ENCODE data around the gene PERM1. TPM values are rescaled to one million over a fixed set of nuclear protein-coding genes. Genes with fewer than 3 reads are reported as not detected.

The PERM1 gene
- total RNA-seq, 2 experiments from 2014 or later: not detected

GRCh38 chr1:1005774-1006304, 23.9 kb upstream of the PERM1 start:
- peaks cover 10% of the 10 kb centered on the region for H3K4me1 Mint-ChIP-seq
- DNase-seq: no peak
- H3K9me3 Mint-ChIP-seq: no peaks in the 10 kb centered on the region
- H3K27ac Mint-ChIP-seq: no peak overlapping the region
- H3K36me3 Mint-ChIP-seq: no peaks in the 10 kb centered on the region
- H3K27me3 Mint-ChIP-seq: peaks cover 63% of the 10 kb centered on the region
- H3K4me3 Mint-ChIP-seq: no peak overlapping the region

DNA sequence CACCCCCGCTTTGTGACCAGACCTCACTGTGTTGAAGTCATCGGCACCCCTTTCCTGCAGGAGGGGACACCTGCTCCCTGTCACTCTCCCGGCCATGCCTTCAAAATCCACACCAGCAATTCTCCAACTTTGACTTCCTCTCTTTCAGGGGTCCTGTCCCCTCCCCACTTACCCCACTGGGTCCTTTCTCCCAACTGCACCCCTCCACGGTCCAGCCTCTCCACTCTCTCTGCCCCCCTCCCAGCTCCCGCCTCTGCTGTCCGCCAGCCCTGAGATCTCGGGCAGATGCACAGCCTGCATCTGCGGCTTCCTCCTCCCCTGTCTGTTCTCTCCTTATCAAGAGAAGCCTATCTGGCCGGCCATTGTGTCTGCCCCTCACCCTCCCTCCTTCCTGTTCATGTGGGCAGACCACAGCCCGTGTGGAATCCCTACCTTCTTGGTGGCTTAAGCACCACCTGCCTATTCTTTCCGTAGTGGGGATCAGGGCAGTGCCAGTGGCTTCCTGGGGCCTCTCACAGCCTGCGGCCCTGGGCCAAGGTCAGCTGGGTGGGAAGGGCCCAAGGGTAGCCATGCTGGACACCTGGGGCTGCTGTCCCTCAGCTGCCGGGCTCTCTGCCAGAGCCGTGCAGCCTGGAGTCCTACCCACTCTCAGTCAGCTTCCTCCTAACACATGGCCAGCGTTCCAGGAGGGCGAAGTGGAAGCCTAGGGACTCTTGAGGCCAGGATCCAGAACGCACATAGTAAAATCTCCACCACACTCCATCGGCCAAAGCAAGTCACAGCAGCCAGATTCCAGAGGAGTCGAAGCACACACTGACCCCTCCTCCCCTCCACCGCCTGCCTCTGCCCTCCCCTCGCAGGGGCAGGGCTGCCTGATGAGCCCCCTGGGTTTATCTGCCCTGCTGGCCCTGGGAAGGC, 23.1 kb upstream of the PERM1 start:
- Mint-ChIP-seq H3K36me3 (no peaks in the 10 kb centered on the region), H3K4me1 (peaks cover 11% of the 10 kb centered on the region), H3K27ac (peak overlapping the region; percentile 50), H3K9me3 (no peaks in the 10 kb centered on the region), H3K27me3 (peaks cover 68% of the 10 kb centered on the region), H3K4me3 (no peak overlapping the region)
- DNase-seq: no peak

- Mint-ChIP-seq H3K36me3 (no peaks in the 10 kb centered on the region), H3K27me3 (peaks cover 68% of the 10 kb centered on the region), H3K4me1 (peaks cover 11% of the 10 kb centered on the region), H3K4me3 (no peak overlapping the region), H3K9me3 (no peaks in the 10 kb centered on the region), H3K27ac (no peak overlapping the region)
- no peak for DNase-seq
Measured at GRCh38 chr1:1004420-1004779, 22.5 kb upstream of the PERM1 start.

- H3K27ac Mint-ChIP-seq: no peak overlapping the region
- peaks cover 65% of the 10 kb centered on the region for H3K27me3 Mint-ChIP-seq
- H3K4me1 Mint-ChIP-seq: peaks cover 11% of the 10 kb centered on the region
- no peak for DNase-seq
- H3K9me3 Mint-ChIP-seq: no peaks in the 10 kb centered on the region
- no peaks in the 10 kb centered on the region for H3K36me3 Mint-ChIP-seq
- no peak overlapping the region for H3K4me3 Mint-ChIP-seq
Measured at GRCh38 chr1:1003618-1004419, 21.9 kb upstream of the PERM1 start.

GRCh38 chr1:1001057-1001783, 19.3 kb upstream of the PERM1 start:
- no peak for DNase-seq
- Mint-ChIP-seq H3K27me3 (peaks cover 67% of the 10 kb centered on the region), H3K4me3 (peak overlapping the region; percentile 72), H3K9me3 (no peaks in the 10 kb centered on the region), H3K36me3 (no peaks in the 10 kb centered on the region), H3K27ac (no peak overlapping the region), H3K4me1 (peaks cover 13% of the 10 kb centered on the region)

DNA sequence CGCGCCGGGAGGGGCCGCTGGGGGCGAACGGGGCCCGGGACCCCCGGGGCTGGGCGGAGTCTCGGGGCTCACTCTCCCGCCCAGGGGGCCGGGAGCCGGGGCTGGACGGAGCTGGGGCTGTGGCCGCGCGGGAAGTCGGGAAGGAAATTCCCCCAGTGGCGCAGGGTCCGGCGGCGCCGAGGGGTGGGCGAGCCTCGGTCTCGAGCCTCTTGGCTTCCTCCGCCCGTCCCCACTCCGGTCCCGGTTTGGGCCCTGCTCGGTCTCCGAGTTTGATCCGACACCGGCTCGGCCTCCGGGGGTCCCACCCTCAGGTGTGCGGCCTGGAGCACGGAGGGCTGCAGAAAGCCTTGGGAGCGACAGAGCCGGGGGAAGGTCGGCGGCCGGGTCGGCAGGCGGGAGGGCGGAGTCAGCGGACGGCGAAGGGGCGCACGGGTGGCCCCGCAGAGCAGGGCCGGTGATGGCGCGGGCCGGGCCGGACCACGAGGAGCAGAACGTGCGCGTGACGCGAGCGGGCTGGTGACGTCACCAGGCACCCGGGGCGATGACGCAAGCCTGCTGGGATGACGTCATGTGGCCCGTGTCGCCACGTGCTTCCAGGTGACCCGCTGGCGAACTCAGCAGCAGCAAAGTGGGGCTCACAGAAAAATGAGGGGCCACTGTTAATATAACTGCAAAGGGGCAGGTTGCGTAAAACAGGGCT, 18.6 kb upstream of the PERM1 start:
- Mint-ChIP-seq H3K27me3 (peaks cover 67% of the 10 kb centered on the region), H3K36me3 (no peaks in the 10 kb centered on the region), H3K4me1 (peaks cover 15% of the 10 kb centered on the region), H3K4me3 (peak overlapping the region; percentile 72), H3K27ac (no peak overlapping the region), H3K9me3 (no peaks in the 10 kb centered on the region)
- peak; percentile 71 for DNase-seq

- peak; percentile 66 for DNase-seq
- no peaks in the 10 kb centered on the region for H3K36me3 Mint-ChIP-seq
- H3K4me3 Mint-ChIP-seq: peak within 1 kb of the TSS; percentile 72
- H3K4me1 Mint-ChIP-seq: peaks cover 9% of the 10 kb centered on the region
- H3K27ac Mint-ChIP-seq: no peak within 1 kb of the TSS
- H3K27me3 Mint-ChIP-seq: peaks cover 66% of the 10 kb centered on the region
- H3K9me3 Mint-ChIP-seq: no peaks in the 10 kb centered on the region
Measured at GRCh38 chr1:999725-1000356, 17.9 kb upstream of the PERM1 start, which contains the start of gene HES4. TSS of gene HES4 (minus strand) at chr1:1000097. CDS start at chr1:999973, 124 bp downstream.

DNA sequence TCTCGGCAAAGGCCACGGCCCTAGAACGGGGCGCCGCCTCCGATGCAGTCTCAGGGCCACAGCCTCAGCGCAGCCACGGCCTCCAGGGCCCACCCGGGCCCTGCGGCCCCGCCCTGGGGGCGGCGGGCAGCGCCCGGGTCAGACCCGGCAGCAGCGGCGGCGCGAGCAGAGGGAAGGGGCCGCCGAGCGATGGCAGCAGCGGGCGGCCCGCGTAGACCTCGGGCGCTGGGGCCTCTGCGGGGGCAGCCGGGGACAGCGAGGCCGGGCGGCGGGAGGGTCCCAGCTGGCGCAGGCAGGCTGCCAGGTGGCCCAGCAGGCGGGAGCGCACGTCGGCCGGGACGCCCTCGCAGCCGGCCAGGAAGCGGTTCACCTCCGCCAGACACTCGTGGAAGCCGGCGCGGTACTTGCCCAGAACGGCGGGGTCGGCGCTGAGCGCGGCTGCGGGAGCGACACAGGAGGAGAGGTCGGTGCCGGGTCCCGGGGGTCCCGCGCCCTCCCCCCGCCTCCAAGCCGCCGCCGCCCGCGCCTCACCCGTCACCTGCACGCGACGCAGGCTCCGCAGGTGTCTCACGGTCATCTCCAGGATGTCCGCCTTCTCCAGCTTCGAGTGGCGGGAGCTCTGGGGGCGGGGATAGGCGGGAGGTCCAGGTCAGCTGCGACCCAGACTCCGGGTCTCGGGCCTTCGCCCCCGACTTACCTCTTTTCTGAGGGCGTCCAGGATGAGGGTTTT, 17.3 kb upstream of the PERM1 start:
- Mint-ChIP-seq H3K27ac (no peak overlapping the region), H3K27me3 (peaks cover 61% of the 10 kb centered on the region), H3K4me3 (no peak overlapping the region), H3K36me3 (no peaks in the 10 kb centered on the region), H3K4me1 (peaks cover 5% of the 10 kb centered on the region), H3K9me3 (no peaks in the 10 kb centered on the region)
- no peak for DNase-seq

GRCh38 chr1:998745-998994, 16.8 kb upstream of the PERM1 start:
- no peak overlapping the region for H3K4me3 Mint-ChIP-seq
- DNase-seq: no peak
- H3K27me3 Mint-ChIP-seq: peaks cover 56% of the 10 kb centered on the region
- H3K36me3 Mint-ChIP-seq: no peaks in the 10 kb centered on the region
- H3K4me1 Mint-ChIP-seq: peaks cover 5% of the 10 kb centered on the region
- no peaks in the 10 kb centered on the region for H3K9me3 Mint-ChIP-seq
- no peak overlapping the region for H3K27ac Mint-ChIP-seq

GRCh38 chr1:997993-998744, 16.3 kb upstream of the PERM1 start:
- peaks cover 52% of the 10 kb centered on the region for H3K27me3 Mint-ChIP-seq
- peaks cover 5% of the 10 kb centered on the region for H3K4me1 Mint-ChIP-seq
- H3K9me3 Mint-ChIP-seq: no peaks in the 10 kb centered on the region
- DNase-seq: no peak
- no peak overlapping the region for H3K4me3 Mint-ChIP-seq
- H3K27ac Mint-ChIP-seq: no peak overlapping the region
- no peaks in the 10 kb centered on the region for H3K36me3 Mint-ChIP-seq

DNA sequence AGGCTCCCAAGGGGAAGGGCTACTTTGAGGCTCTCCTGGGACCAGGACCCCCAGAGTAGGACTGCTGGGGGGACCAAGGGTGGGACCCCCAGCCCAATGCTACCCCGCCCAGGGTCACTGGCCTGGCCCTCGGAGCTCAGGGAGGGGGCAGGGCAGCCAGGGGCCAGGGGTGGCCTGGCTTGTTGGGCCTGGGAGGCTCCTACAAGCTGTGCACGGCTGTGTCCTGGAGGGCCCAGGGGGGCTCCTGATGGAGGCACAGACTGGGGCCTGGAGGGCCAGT, 15.8 kb upstream of the PERM1 start:
- no peak for DNase-seq
- Mint-ChIP-seq H3K4me1 (peaks cover 6% of the 10 kb centered on the region), H3K9me3 (peaks cover 1% of the 10 kb centered on the region), H3K4me3 (no peak overlapping the region), H3K27ac (no peak overlapping the region), H3K36me3 (no peaks in the 10 kb centered on the region), H3K27me3 (peaks cover 46% of the 10 kb centered on the region)

GRCh38 chr1:996851-997712, 15.2 kb upstream of the PERM1 start:
- DNase-seq: no peak
- no peak overlapping the region for H3K4me3 Mint-ChIP-seq
- no peaks in the 10 kb centered on the region for H3K36me3 Mint-ChIP-seq
- H3K4me1 Mint-ChIP-seq: peaks cover 9% of the 10 kb centered on the region
- peaks cover 4% of the 10 kb centered on the region for H3K9me3 Mint-ChIP-seq
- H3K27me3 Mint-ChIP-seq: peaks cover 41% of the 10 kb centered on the region
- no peak overlapping the region for H3K27ac Mint-ChIP-seq
